Neural cell (in vitro differentiated cells): ENCODE data around the gene DYNC1LI2. TPM values are rescaled to one million over a fixed set of nuclear protein-coding genes. Genes with fewer than 3 reads are reported as not detected.

Experiments used
- H2AFZ ChIP-seq: fragments of 200-600, 300-800 bp; sonication (generic), shearing (Covaris generic); 2 replicates; pipeline ENCODE4 v1.6.0; 2014; ENCODE audit warnings: low read depth, mild to moderate bottlenecking, antibody characterized with exemption, low read length, moderate library complexity
- H3F3A ChIP-seq: fragments of 200-600 bp; shearing (Covaris generic); 2 replicates; pipeline ENCODE4 v1.6.1; 2016; ENCODE audit warnings: mild to moderate bottlenecking, moderate library complexity, mixed read lengths, antibody characterized with exemption, low read length; ENCODE audit not compliant: insufficient read depth, poor library complexity, severe bottlenecking
- H3K27ac ChIP-seq: fragments of 200-600, 300-800 bp; sonication (generic), shearing (Covaris generic); 2 replicates; pipeline ENCODE4 v1.5.1; 2014; ENCODE audit warnings: mild to moderate bottlenecking, low read length, moderate library complexity
- H3K27me3 ChIP-seq: fragments of 300-800, 200-600 bp; sonication (generic), shearing (Covaris generic); 2 replicates; pipeline ENCODE4 v1.6.0; 2014; ENCODE audit warnings: mild to moderate bottlenecking, low read depth, low read length, moderate library complexity; ENCODE audit not compliant: insufficient read depth
- H3K36me3 ChIP-seq: fragments of 300-800, 200-600 bp; sonication (generic), shearing (Covaris generic); 2 replicates; pipeline ENCODE4 v1.5.1; 2014; ENCODE audit warnings: mild to moderate bottlenecking, antibody characterized with exemption, low read length, moderate library complexity; ENCODE audit not compliant: insufficient read depth
- H3K4me2 ChIP-seq: fragments of 300-800, 200-600 bp; sonication (generic), shearing (Covaris generic); 2 replicates; pipeline ENCODE4 v1.6.0; 2014; ENCODE audit warnings: mild to moderate bottlenecking, low read length
- H3K4me3 ChIP-seq: fragments of 300-800, 200-600 bp; sonication (generic), shearing (Covaris generic); 2 replicates; pipeline ENCODE4 v1.5.1; 2014; ENCODE audit warnings: mild to moderate bottlenecking, low read length, moderate library complexity
- H3K79me2 ChIP-seq: fragments of 200-600 bp; shearing (Covaris generic); replicated peaks from 2 replicates; pipeline ENCODE4 v1.6.0; 2014; ENCODE audit warnings: mild to moderate bottlenecking, low read length, moderate library complexity; ENCODE audit not compliant: insufficient read depth
- H3K9ac ChIP-seq: fragments of 300-800, 200-600 bp; sonication (generic), shearing (Covaris generic); 2 replicates; pipeline ENCODE4 v1.6.1; 2016; ENCODE audit warnings: mild to moderate bottlenecking, low read length, mixed read lengths
- H3K9me2 ChIP-seq: fragments of 200-600 bp; shearing (Covaris generic); 2 replicates; pipeline ENCODE4 v1.6.1; 2016; ENCODE audit warnings: mild to moderate bottlenecking, low read length, mixed read lengths; ENCODE audit not compliant: insufficient read depth
- H3K9me3 ChIP-seq: fragments of 200-600, 300-800 bp; sonication (generic), shearing (Covaris generic); 2 replicates; pipeline ENCODE4 v1.6.1; 2016; ENCODE audit warnings: mild to moderate bottlenecking, mixed run types, low read length, moderate library complexity, mixed read lengths
- H4K20me1 ChIP-seq: fragments of 200-600 bp; shearing (Covaris generic); 2 replicates; pipeline ENCODE4 v1.6.1; 2016; ENCODE audit warnings: mild to moderate bottlenecking, mixed run types; ENCODE audit not compliant: insufficient read depth
- CTCF ChIP-seq: fragments of 450-650 bp; IDR thresholded peaks from 2 replicates; pipeline ENCODE4 v1.5.1; 2014; ENCODE audit warnings: antibody characterized with exemption, mild to moderate bottlenecking, moderate library complexity; ENCODE audit not compliant: poor library complexity, severe bottlenecking
- EP300 ChIP-seq: fragments of 450-650 bp; conservative IDR thresholded peaks from 2 replicates; pipeline ENCODE4 v1.6.1; 2014; ENCODE audit warnings: antibody characterized with exemption, mild to moderate bottlenecking, moderate library complexity; ENCODE audit not compliant: poor library complexity, severe bottlenecking
- EZH2 ChIP-seq: fragments of 200-600, 300-800 bp; shearing (Covaris generic), sonication (generic); IDR thresholded peaks from 2 replicates; pipeline ENCODE4 v1.6.1; 2014; ENCODE audit warnings: antibody characterized with exemption, low read length, borderline replicate concordance, mild to moderate bottlenecking; ENCODE audit not compliant: insufficient read depth, poor library complexity, severe bottlenecking
- MXI1 ChIP-seq: fragments of 450-650 bp; conservative IDR thresholded peaks from 2 replicates; pipeline ENCODE4 v1.6.1; 2014; ENCODE audit warnings: antibody characterized with exemption, mild to moderate bottlenecking; ENCODE audit not compliant: poor library complexity, severe bottlenecking
- POLR2AphosphoS5 ChIP-seq: IDR thresholded peaks from 2 replicates; pipeline ENCODE4 v1.6.1; 2012
- RAD21 ChIP-seq: fragments of 450-650 bp; conservative IDR thresholded peaks from 2 replicates; pipeline ENCODE4 v1.6.1; 2014; ENCODE audit warnings: antibody characterized with exemption, mild to moderate bottlenecking, moderate library complexity
- REST ChIP-seq: IDR thresholded peaks from 2 replicates; pipeline ENCODE4 v1.6.1; 2012; ENCODE audit warnings: borderline replicate concordance
- SMC3 ChIP-seq: fragments of 450-650 bp; conservative IDR thresholded peaks from 2 replicates; pipeline ENCODE4 v1.6.1; 2014; ENCODE audit warnings: antibody characterized with exemption, mild to moderate bottlenecking, moderate library complexity; ENCODE audit not compliant: poor library complexity
- TAF1 ChIP-seq: IDR thresholded peaks from 2 replicates; pipeline ENCODE4 v1.6.1; 2012; ENCODE audit warnings: low read depth
- polyA plus RNA-seq: library from polyadenylated mRNA; depleted of rRNA; stranded (reverse); fragments of >200 nt; gene quantifications from 2 replicates; pipeline ENCODE4 v1.2.3, GENCODE V29; 2014

The DYNC1LI2 gene
- polyA plus RNA-seq, 1 donor from 2014 or later: 249 TPM

DNA sequence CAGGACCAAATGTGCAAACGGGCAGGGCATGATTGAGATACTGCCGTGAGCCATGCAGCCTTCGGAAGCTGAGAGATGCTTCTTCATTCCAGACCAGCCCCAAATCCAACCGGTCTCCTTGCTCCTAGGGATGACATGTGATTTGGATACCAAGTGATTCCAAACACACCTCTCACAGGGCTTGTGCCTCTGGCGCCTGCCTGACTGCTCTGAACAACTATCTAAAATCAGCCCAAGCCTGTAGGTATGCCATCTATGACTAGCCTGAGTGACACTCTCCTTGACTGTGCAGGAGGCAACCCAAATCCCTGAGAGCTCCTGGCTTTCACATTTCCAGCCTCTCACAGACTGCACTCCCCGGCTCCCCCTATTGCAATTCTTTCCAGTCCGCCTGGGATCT, 20.3 kb downstream of the DYNC1LI2 start:
- no peaks in the 10 kb centered on the region for H3K27me3 ChIP-seq
- no peak overlapping the region for H2AFZ ChIP-seq
- H4K20me1 ChIP-seq: no peaks in the 10 kb centered on the region
- H3K79me2 ChIP-seq: no peaks in the 10 kb centered on the region
- H3K36me3 ChIP-seq: peaks cover 10% of the 10 kb centered on the region
- H3K9ac ChIP-seq: no peak overlapping the region
- TF ChIP-seq MXI1 (no peak), CTCF (no peak), REST (no peak), POLR2AphosphoS5 (no peak), RAD21 (no peak), EZH2 (no peak), SMC3 (no peak)
- H3K9me3 ChIP-seq: no peaks in the 10 kb centered on the region
- no peak overlapping the region for H3K4me2 ChIP-seq
- no peak overlapping the region for H3K4me3 ChIP-seq
- H3K27ac ChIP-seq: no peak overlapping the region
- H3F3A ChIP-seq: no peaks in the 10 kb centered on the region
- H3K9me2 ChIP-seq: no peaks in the 10 kb centered on the region

DNA sequence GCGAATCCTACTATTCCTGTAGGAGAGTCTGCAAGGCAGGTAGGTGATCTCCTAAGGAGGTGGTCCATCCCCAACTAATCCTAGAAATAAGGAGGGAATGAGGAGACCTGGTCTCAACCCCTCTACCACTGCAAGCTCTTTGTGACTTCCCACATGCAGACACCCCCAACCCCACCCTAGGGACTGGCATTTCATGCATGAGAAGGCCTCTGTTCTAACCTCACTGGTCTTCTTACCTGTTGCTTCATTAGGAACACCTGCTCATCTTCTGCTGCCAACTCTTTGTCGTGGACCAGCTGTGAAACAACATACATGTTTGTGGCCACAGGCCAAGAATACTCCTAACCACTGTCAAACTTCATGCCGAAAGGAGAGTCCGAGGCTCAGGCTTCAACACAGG, 22.6 kb downstream of the DYNC1LI2 start:
- no peak overlapping the region for H3K9ac ChIP-seq
- H3K27me3 ChIP-seq: no peaks in the 10 kb centered on the region
- no peaks in the 10 kb centered on the region for H3K79me2 ChIP-seq
- no peaks in the 10 kb centered on the region for H3K9me2 ChIP-seq
- peaks cover 10% of the 10 kb centered on the region for H3K36me3 ChIP-seq
- no peaks in the 10 kb centered on the region for H3F3A ChIP-seq
- H3K9me3 ChIP-seq: no peaks in the 10 kb centered on the region
- H3K4me2 ChIP-seq: no peak overlapping the region
- H4K20me1 ChIP-seq: no peaks in the 10 kb centered on the region
- no peak overlapping the region for H2AFZ ChIP-seq
- no peak overlapping the region for H3K4me3 ChIP-seq
- TF ChIP-seq EP300 (no peak), MXI1 (no peak), TAF1 (no peak), CTCF (no peak), REST (no peak), EZH2 (no peak), RAD21 (no peak), POLR2AphosphoS5 (no peak), SMC3 (no peak)
- H3K27ac ChIP-seq: no peak overlapping the region
